ENCODE results near the gene ASIP. TPM values are rescaled to one million over a fixed set of nuclear protein-coding genes. Genes with fewer than 3 reads are reported as not detected.

Gene ASIP
- total and polyA plus RNA-seq, 2 of the 13 experiments (the other 11 are each of a cell fraction or from before 2014, with no cell fraction given): not detected

DNA sequence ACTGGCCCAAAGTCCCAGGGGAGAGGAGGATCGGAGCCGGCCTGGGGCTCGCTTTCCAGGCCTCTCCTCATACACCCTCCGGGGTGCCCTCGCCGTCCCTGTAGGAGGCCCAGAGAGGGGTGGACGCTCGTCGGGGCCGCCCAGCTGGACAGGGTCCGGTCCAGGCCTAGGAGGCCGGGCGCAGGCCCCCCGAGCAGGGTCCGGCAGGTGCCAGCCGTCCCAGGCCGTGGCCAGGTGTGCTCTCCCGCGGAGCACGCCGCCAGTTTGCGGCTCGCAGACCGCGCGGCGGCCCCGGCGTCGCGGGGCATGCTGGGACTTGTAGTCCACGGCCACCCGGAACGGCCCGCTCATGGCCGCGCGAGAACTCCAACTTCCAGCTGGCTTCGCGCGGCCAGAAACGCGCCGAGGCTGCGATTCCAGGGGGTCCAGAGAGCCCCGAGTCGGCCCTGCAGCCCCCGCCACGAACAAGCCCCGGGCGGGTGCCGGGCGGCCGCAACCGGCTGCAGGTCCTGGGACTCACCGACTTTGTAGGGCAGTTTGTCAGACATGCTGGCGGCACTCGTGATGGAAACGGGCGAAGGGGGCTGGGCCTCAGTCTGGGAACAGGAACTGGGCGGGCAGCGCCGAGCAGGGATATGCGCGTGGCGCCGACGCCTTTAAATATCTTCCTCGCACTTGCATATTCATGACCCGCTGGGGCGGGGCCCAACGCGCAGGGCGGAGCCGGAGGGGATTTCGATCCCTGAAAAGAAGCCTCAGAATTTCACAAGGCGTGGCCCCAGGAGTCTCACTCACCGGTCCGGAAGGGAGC, 61.7 kb downstream of the ASIP start, which contains the start of gene AHCY (continued):
- TF ChIP-seq, protein P1, sequence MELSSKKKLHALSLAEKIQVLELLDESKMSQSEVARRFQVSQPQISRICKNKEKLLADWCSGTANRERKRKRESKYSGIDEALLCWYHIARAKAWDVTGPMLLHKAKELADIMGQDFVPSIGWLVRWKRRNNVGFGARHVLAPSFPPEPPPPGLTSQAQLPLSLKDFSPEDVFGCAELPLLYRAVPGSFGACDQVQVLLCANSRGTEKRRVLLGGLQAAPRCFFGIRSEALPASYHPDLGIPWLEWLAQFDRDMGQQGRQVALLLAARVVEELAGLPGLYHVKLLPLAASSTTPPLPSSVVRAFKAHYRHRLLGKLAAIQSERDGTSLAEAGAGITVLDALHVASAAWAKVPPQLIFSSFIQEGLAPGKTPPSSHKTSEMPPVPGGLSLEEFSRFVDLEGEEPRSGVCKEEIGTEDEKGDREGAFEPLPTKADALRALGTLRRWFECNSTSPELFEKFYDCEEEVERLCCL (CRISPR knock-in tag; IDR thresholded peaks at IDR 0.05; ENCODE audit: borderline replicate concordance): peak; percentile 91; the same call in 1 of the 2 replicates
- TF ChIP-seq KLF12 (CRISPR knock-in tag; IDR thresholded peaks at IDR 0.05; ENCODE audit: borderline replicate concordance): peak; percentile 98
- TF ChIP-seq ATM (IDR thresholded peaks at IDR 0.05; ENCODE audit: borderline replicate concordance): no peak
- TF ChIP-seq, protein P2, sequence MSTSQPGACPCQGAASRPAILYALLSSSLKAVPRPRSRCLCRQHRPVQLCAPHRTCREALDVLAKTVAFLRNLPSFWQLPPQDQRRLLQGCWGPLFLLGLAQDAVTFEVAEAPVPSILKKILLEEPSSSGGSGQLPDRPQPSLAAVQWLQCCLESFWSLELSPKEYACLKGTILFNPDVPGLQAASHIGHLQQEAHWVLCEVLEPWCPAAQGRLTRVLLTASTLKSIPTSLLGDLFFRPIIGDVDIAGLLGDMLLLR (CRISPR knock-in tag; IDR thresholded peaks at IDR 0.05): peak; percentile 95
- no peak; the same call in 1 of the 2 replicates for TF ChIP-seq ZNF256 (CRISPR knock-in tag; conservative IDR thresholded peaks at IDR 0.05)
- peak; percentile 93 for TF ChIP-seq HDAC1 (CRISPR knock-in tag; IDR thresholded peaks at IDR 0.05)
- TF ChIP-seq RORA (CRISPR knock-in tag; IDR thresholded peaks at IDR 0.05): no peak
- TF ChIP-seq ZNF101 (CRISPR knock-in tag; IDR thresholded peaks at IDR 0.05; ENCODE audit: borderline replicate concordance, low read depth): peak; percentile 55; the same call in 1 of the 2 replicates
- TF ChIP-seq HOXA3 (CRISPR knock-in tag; IDR thresholded peaks at IDR 0.05): peak; percentile 92
- no peak; the same call in 1 of the 2 replicates for TF ChIP-seq TOPORS (CRISPR knock-in tag; IDR thresholded peaks at IDR 0.05)
- TF ChIP-seq SOX13 (IDR thresholded peaks at IDR 0.05): 0 out of 2 replicates have a peak, but pooled peaks have one; percentile 9
- peak in 1 of 2 experiments; percentile 61; a peak in 2 of 4 replicates for TF ChIP-seq SOX13 (CRISPR knock-in tag; conservative IDR thresholded peaks at IDR 0.05 in 1 of 2, IDR thresholded peaks at IDR 0.05 in 1 of 2)
- TF ChIP-seq ZNF441 (CRISPR knock-in tag; IDR thresholded peaks at IDR 0.05; ENCODE audit: borderline replicate concordance): peak; percentile 95
- TF ChIP-seq, protein P3, sequence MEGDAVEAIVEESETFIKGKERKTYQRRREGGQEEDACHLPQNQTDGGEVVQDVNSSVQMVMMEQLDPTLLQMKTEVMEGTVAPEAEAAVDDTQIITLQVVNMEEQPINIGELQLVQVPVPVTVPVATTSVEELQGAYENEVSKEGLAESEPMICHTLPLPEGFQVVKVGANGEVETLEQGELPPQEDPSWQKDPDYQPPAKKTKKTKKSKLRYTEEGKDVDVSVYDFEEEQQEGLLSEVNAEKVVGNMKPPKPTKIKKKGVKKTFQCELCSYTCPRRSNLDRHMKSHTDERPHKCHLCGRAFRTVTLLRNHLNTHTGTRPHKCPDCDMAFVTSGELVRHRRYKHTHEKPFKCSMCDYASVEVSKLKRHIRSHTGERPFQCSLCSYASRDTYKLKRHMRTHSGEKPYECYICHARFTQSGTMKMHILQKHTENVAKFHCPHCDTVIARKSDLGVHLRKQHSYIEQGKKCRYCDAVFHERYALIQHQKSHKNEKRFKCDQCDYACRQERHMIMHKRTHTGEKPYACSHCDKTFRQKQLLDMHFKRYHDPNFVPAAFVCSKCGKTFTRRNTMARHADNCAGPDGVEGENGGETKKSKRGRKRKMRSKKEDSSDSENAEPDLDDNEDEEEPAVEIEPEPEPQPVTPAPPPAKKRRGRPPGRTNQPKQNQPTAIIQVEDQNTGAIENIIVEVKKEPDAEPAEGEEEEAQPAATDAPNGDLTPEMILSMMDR (CRISPR knock-in tag; IDR thresholded peaks at IDR 0.05): no peak
- TF ChIP-seq, protein P4, sequence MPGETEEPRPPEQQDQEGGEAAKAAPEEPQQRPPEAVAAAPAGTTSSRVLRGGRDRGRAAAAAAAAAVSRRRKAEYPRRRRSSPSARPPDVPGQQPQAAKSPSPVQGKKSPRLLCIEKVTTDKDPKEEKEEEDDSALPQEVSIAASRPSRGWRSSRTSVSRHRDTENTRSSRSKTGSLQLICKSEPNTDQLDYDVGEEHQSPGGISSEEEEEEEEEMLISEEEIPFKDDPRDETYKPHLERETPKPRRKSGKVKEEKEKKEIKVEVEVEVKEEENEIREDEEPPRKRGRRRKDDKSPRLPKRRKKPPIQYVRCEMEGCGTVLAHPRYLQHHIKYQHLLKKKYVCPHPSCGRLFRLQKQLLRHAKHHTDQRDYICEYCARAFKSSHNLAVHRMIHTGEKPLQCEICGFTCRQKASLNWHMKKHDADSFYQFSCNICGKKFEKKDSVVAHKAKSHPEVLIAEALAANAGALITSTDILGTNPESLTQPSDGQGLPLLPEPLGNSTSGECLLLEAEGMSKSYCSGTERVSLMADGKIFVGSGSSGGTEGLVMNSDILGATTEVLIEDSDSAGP (CRISPR knock-in tag; IDR thresholded peaks at IDR 0.05; ENCODE audit: borderline replicate concordance): peak; percentile 99
- TF ChIP-seq, protein P5, sequence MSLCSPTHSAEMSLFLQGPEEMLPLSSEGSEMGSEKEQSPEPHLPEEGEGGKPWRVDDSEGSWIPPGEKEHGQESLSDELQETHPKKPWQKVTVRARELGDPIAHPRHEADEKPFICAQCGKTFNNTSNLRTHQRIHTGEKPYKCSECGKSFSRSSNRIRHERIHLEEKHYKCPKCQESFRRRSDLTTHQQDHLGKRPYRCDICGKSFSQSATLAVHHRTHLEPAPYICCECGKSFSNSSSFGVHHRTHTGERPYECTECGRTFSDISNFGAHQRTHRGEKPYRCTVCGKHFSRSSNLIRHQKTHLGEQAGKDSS (CRISPR knock-in tag; IDR thresholded peaks at IDR 0.05; ENCODE audit: borderline replicate concordance, low read depth): peak; percentile 73
- peak; percentile 52 for TF ChIP-seq MED13 (CRISPR knock-in tag; IDR thresholded peaks at IDR 0.05)
- peak; percentile 90; the same call in 1 of the 2 replicates for TF ChIP-seq EED (CRISPR knock-in tag; IDR thresholded peaks at IDR 0.05)
- TF ChIP-seq ZNF839 (CRISPR knock-in tag; IDR thresholded peaks at IDR 0.05; ENCODE audit: borderline replicate concordance): peak; percentile 98
- peak; percentile 72 for TF ChIP-seq ZNF292 (CRISPR knock-in tag; IDR thresholded peaks at IDR 0.05; ENCODE audit: borderline replicate concordance, low read depth)
- no peak; the same call in 1 of the 2 replicates for TF ChIP-seq JUN (CRISPR knock-in tag; IDR thresholded peaks at IDR 0.05)
- no peak for TF ChIP-seq CENPX (CRISPR knock-in tag; IDR thresholded peaks at IDR 0.05)
- peak; percentile 100 for TF ChIP-seq YEATS4 (CRISPR knock-in tag; IDR thresholded peaks at IDR 0.05; ENCODE audit: borderline replicate concordance)

All from HepG2 (cell line).